GM18909 (cell line): Measurements from ENCODE around the gene ZSWIM4.
"Not testable (repeated sequence)": the region's sequence is repeated elsewhere in the genome, so short reads cannot be mapped to it uniquely, and the experiment has no call there.

Source experiments
- ATAC-seq: cut with Tn5 transposase; IDR thresholded peaks from one replicate; pipeline ENCODE4 v1.9.1; 2021; ENCODE audit warnings: mild to moderate bottlenecking; ENCODE audit not compliant: unreplicated experiment, poor library complexity

ZSWIM4 gene

GRCh38 chr19:13774217-13775191 lies 20.7 kb upstream of the ZSWIM4 start, which contains the start of gene C19orf53:
Gene C19orf53, plus strand, starts transcription at chr19:13774456. Its CDS starts 22 bp downstream, at chr19:13774478.
- peak; percentile 90 for ATAC-seq

GRCh38 chr19:13778398-13778797 lies 16.8 kb upstream of the ZSWIM4 start:
- no peak for ATAC-seq

- no peak for ATAC-seq
Measured at GRCh38 chr19:13778847-13779246, 16.4 kb upstream of the ZSWIM4 start.

- ATAC-seq: not testable (repeated sequence)
Measured at GRCh38 chr19:13779794-13780193, 15.4 kb upstream of the ZSWIM4 start.

- no peak for ATAC-seq
Measured at GRCh38 chr19:13781547-13781946, 13.7 kb upstream of the ZSWIM4 start.

GRCh38 chr19:13782537-13782936 lies 12.7 kb upstream of the ZSWIM4 start:
- no peak for ATAC-seq

GRCh38 chr19:13783565-13784500 lies 11.4 kb upstream of the ZSWIM4 start:
- no peak for ATAC-seq

- no peak for ATAC-seq
Measured at GRCh38 chr19:13784731-13785452, 10.4 kb upstream of the ZSWIM4 start.

GRCh38 chr19:13788991-13789390 lies 6.3 kb upstream of the ZSWIM4 start:
- no peak for ATAC-seq

- no peak for ATAC-seq
Measured at GRCh38 chr19:13790354-13790753, 4.9 kb upstream of the ZSWIM4 start.

GRCh38 chr19:13793317-13793716 lies 1.9 kb upstream of the ZSWIM4 start:
- ATAC-seq: not testable (repeated sequence)

- no peak for ATAC-seq
Measured at GRCh38 chr19:13794398-13794756, 866 bp upstream of the ZSWIM4 start.

GRCh38 chr19:13795595-13796300 lies 505 bp downstream of the ZSWIM4 start:
- ATAC-seq: peak; percentile 37

GRCh38 chr19:13796301-13797057 lies 1.2 kb downstream of the ZSWIM4 start:
- ATAC-seq: no peak

- ATAC-seq: no peak
Measured at GRCh38 chr19:13797058-13797440, 1.8 kb downstream of the ZSWIM4 start.

- ATAC-seq: no peak
Measured at GRCh38 chr19:13797870-13798269, 2.6 kb downstream of the ZSWIM4 start.

GRCh38 chr19:13799669-13800068 lies 4.4 kb downstream of the ZSWIM4 start:
- ATAC-seq: no peak

GRCh38 chr19:13803038-13803437 lies 7.8 kb downstream of the ZSWIM4 start:
- no peak for ATAC-seq
